ENCODE results near the gene NKIRAS2. TPM values are rescaled to one million over a fixed set of nuclear protein-coding genes. Genes with fewer than 3 reads are reported as not detected.

Gene NKIRAS2
- total RNA-seq, 1 donor from 2014 or later = 60.2 TPM

GRCh38 chr17:42023524-42024349, 3.8 kb downstream of the NKIRAS2 start:
- Mint-ChIP-seq H3K4me3 (peak overlapping the region; percentile 31), H3K9me3 (peaks cover 3% of the 10 kb centered on the region), H3K36me3 (ENCODE audit: low read depth) (peaks cover 9% of the 10 kb centered on the region), H3K27ac (ENCODE audit: unreplicated experiment) (no peak overlapping the region), H3K4me1 (peaks cover 54% of the 10 kb centered on the region), H3K27me3 (ENCODE audit: low read depth) (no peaks in the 10 kb centered on the region)
- DNase-seq (ENCODE audit: low read depth, low spot score) = no peak
- TF ChIP-seq, protein P1, sequence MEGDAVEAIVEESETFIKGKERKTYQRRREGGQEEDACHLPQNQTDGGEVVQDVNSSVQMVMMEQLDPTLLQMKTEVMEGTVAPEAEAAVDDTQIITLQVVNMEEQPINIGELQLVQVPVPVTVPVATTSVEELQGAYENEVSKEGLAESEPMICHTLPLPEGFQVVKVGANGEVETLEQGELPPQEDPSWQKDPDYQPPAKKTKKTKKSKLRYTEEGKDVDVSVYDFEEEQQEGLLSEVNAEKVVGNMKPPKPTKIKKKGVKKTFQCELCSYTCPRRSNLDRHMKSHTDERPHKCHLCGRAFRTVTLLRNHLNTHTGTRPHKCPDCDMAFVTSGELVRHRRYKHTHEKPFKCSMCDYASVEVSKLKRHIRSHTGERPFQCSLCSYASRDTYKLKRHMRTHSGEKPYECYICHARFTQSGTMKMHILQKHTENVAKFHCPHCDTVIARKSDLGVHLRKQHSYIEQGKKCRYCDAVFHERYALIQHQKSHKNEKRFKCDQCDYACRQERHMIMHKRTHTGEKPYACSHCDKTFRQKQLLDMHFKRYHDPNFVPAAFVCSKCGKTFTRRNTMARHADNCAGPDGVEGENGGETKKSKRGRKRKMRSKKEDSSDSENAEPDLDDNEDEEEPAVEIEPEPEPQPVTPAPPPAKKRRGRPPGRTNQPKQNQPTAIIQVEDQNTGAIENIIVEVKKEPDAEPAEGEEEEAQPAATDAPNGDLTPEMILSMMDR (conservative IDR thresholded peaks at IDR 0.05) = no peak

- peak overlapping the region; percentile 83 for H3K4me3 Mint-ChIP-seq
These were observed 5.3 kb downstream of the NKIRAS2 start for GRCh38 chr17:42025191-42025579.

DNA sequence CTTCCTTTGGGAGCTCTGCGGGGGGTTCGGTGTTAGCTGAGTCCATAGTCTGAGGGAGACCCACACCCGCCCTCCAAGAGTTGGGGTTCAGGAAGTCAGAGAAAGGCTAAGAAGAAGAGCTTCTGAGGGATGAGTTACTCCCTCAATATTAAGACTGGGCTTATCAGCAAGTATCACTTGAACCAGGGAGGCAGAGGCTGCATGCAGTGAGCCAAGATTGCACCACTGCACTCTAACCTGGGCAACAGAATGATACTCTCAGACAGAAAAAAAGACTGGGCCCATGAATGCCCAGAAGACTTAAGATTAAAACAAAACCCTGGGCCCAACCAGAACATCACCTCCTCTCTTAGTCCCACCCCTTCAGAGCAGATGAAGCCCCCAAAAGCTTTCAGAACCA, 6.0 kb downstream of the NKIRAS2 start:
- Mint-ChIP-seq H3K27me3 (ENCODE audit: low read depth) (no peaks in the 10 kb centered on the region), H3K4me1 (peaks cover 43% of the 10 kb centered on the region), H3K9me3 (no peaks in the 10 kb centered on the region), H3K27ac (ENCODE audit: unreplicated experiment) (peak overlapping the region; percentile 50), H3K4me3 (peak overlapping the region; percentile 49), H3K36me3 (ENCODE audit: low read depth) (peaks cover 5% of the 10 kb centered on the region)
- no peak for DNase-seq (ENCODE audit: low read depth, low spot score)
- TF ChIP-seq, protein P1 (conservative IDR thresholded peaks at IDR 0.05) = no peak

More at GRCh38 chr17:42025191-42025579, 5.3 kb downstream of the NKIRAS2 start:
- no peak for DNase-seq (ENCODE audit: low read depth, low spot score)
- Mint-ChIP-seq H3K27ac (ENCODE audit: unreplicated experiment) (no peak overlapping the region), H3K27me3 (ENCODE audit: low read depth) (no peaks in the 10 kb centered on the region), H3K9me3 (no peaks in the 10 kb centered on the region), H3K4me1 (peaks cover 46% of the 10 kb centered on the region), H3K36me3 (ENCODE audit: low read depth) (peaks cover 5% of the 10 kb centered on the region)
- TF ChIP-seq, protein P1 (conservative IDR thresholded peaks at IDR 0.05) = no peak

GRCh38 chr17:42026857-42027589, 7.1 kb downstream of the NKIRAS2 start:
- H3K27me3 Mint-ChIP-seq (ENCODE audit: low read depth) = no peaks in the 10 kb centered on the region
- H3K4me1 Mint-ChIP-seq = peaks cover 44% of the 10 kb centered on the region
- no peak overlapping the region for H3K27ac Mint-ChIP-seq (ENCODE audit: unreplicated experiment)
- H3K9me3 Mint-ChIP-seq = no peaks in the 10 kb centered on the region
- H3K36me3 Mint-ChIP-seq (ENCODE audit: low read depth) = peaks cover 3% of the 10 kb centered on the region
- peak overlapping the region; percentile 49 for H3K4me3 Mint-ChIP-seq
- no peak for DNase-seq (ENCODE audit: low read depth, low spot score)
- TF ChIP-seq, protein P1 (conservative IDR thresholded peaks at IDR 0.05) = no peak

GRCh38 chr17:42027590-42027889, 7.7 kb downstream of the NKIRAS2 start:
- Mint-ChIP-seq H3K4me1 (peaks cover 44% of the 10 kb centered on the region), H3K27ac (ENCODE audit: unreplicated experiment) (no peak overlapping the region), H3K27me3 (ENCODE audit: low read depth) (no peaks in the 10 kb centered on the region), H3K36me3 (ENCODE audit: low read depth) (peaks cover 3% of the 10 kb centered on the region), H3K4me3 (peak overlapping the region; percentile 19), H3K9me3 (no peaks in the 10 kb centered on the region)
- TF ChIP-seq, protein P1 (conservative IDR thresholded peaks at IDR 0.05) = no peak
- DNase-seq (ENCODE audit: low read depth, low spot score) = no peak

Data from neural crest cell (in vitro differentiated cells).